ENCODE results near the gene GBX2. TPM values are rescaled to one million over a fixed set of nuclear protein-coding genes. Genes with fewer than 3 reads are reported as not detected.

Gene GBX2
- total RNA-seq, 2 donors from 2014 or later = 0.20 TPM; not detected in 1

- peaks cover 2% of the 10 kb centered on the region for H3K4me1 Mint-ChIP-seq
- H3K27me3 ChIP-seq (ENCODE audit: control insufficient read depth, insufficient read depth, low read length, poor library complexity, severe bottlenecking) = no peaks in the 10 kb centered on the region
- no peaks in the 10 kb centered on the region for H3K36me3 ChIP-seq (ENCODE audit: control insufficient read depth, insufficient read depth, low read length)
- TF ChIP-seq CTCF (conservative IDR thresholded peaks at IDR 0.05) = no peak
- H3K4me3 ChIP-seq (ENCODE audit: low read length) = no peak overlapping the region
- no peak overlapping the region for H3K27ac ChIP-seq (ENCODE audit: low read depth, low read length)
- no peak overlapping the region for H3K27ac Mint-ChIP-seq
- H3K36me3 Mint-ChIP-seq (ENCODE audit: low read depth) = no peaks in the 10 kb centered on the region
- no peak overlapping the region for H3K4me3 Mint-ChIP-seq
- no peak overlapping the region for H3K9ac ChIP-seq (ENCODE audit: extremely low read depth, low read length, poor library complexity, severe bottlenecking)
- no peaks in the 10 kb centered on the region for H3K9me3 ChIP-seq (ENCODE audit: control insufficient read depth, low read length)
- H3K4me1 ChIP-seq (ENCODE audit: control insufficient read depth, insufficient read depth, low read length) = no peaks in the 10 kb centered on the region
- H3K27me3 Mint-ChIP-seq (ENCODE audit: insufficient read depth) = peaks cover 28% of the 10 kb centered on the region
- no peaks in the 10 kb centered on the region for H3K9me3 Mint-ChIP-seq
- DNase-seq = no peak
- WGBS, 2 experiments (ENCODE audit: insufficient coverage in 1 of 2, insufficient read length in 1 of 2) = 92 to 93% methylated on average over 22 to 25 of the region's 25 CpGs
Observed at GRCh38 chr2:236211296-236211695, 43.1 kb upstream of the GBX2 start.

GRCh38 chr2:236210536-236210935, 42.4 kb upstream of the GBX2 start:
- Mint-ChIP-seq H3K27ac (no peak overlapping the region), H3K4me1 (peaks cover 2% of the 10 kb centered on the region), H3K4me3 (no peak overlapping the region), H3K27me3 (ENCODE audit: insufficient read depth) (peaks cover 21% of the 10 kb centered on the region), H3K9me3 (peaks cover 2% of the 10 kb centered on the region), H3K36me3 (ENCODE audit: low read depth) (no peaks in the 10 kb centered on the region)
- Histone ChIP-seq H3K27ac (ENCODE audit: low read depth, low read length) (no peak overlapping the region), H3K9me3 (ENCODE audit: control insufficient read depth, low read length) (no peaks in the 10 kb centered on the region), H3K27me3 (ENCODE audit: control insufficient read depth, insufficient read depth, low read length, poor library complexity, severe bottlenecking) (no peaks in the 10 kb centered on the region), H3K4me1 (ENCODE audit: control insufficient read depth, insufficient read depth, low read length) (no peaks in the 10 kb centered on the region), H3K36me3 (ENCODE audit: control insufficient read depth, insufficient read depth, low read length) (no peaks in the 10 kb centered on the region), H3K9ac (ENCODE audit: extremely low read depth, low read length, poor library complexity, severe bottlenecking) (no peak overlapping the region), H3K4me3 (ENCODE audit: low read length) (no peak overlapping the region)
- no peak for TF ChIP-seq CTCF (conservative IDR thresholded peaks at IDR 0.05)
- no peak for DNase-seq
- 92% methylated on average over 8 of the region's 8 CpGs for WGBS, 2 experiments (ENCODE audit: insufficient coverage in 1 of 2, insufficient read length in 1 of 2)

GRCh38 chr2:236209996-236210395, 41.8 kb upstream of the GBX2 start:
- Histone ChIP-seq H3K9me3 (ENCODE audit: control insufficient read depth, low read length) (no peaks in the 10 kb centered on the region), H3K27ac (ENCODE audit: low read depth, low read length) (no peak overlapping the region), H3K27me3 (ENCODE audit: control insufficient read depth, insufficient read depth, low read length, poor library complexity, severe bottlenecking) (no peaks in the 10 kb centered on the region), H3K4me1 (ENCODE audit: control insufficient read depth, insufficient read depth, low read length) (no peaks in the 10 kb centered on the region), H3K9ac (ENCODE audit: extremely low read depth, low read length, poor library complexity, severe bottlenecking) (no peak overlapping the region), H3K4me3 (ENCODE audit: low read length) (no peak overlapping the region), H3K36me3 (ENCODE audit: control insufficient read depth, insufficient read depth, low read length) (no peaks in the 10 kb centered on the region)
- no peak for DNase-seq
- no peak for TF ChIP-seq CTCF (conservative IDR thresholded peaks at IDR 0.05)
- Mint-ChIP-seq H3K4me3 (no peak overlapping the region), H3K9me3 (peaks cover 2% of the 10 kb centered on the region), H3K27me3 (ENCODE audit: insufficient read depth) (peaks cover 18% of the 10 kb centered on the region), H3K4me1 (peaks cover 2% of the 10 kb centered on the region), H3K36me3 (ENCODE audit: low read depth) (no peaks in the 10 kb centered on the region), H3K27ac (peak overlapping the region; percentile 18)
- WGBS, 2 experiments (ENCODE audit: insufficient coverage in 1 of 2, insufficient read length in 1 of 2) = 87% methylated on average over 5 of the region's 5 CpGs; no CpG with 5 or more reads in 1 of the 2 experiments

All from endodermal cell (in vitro differentiated cells).